Panc1 (cell line): ENCODE results near the gene CCNJL.

Experiments used
- POLR2AphosphoS5 ChIP-seq: IDR thresholded peaks from 2 replicates; pipeline ENCODE4 v1.6.1; 2012; ENCODE audit warnings: mild to moderate bottlenecking, low read depth, low read length, moderate library complexity
- SIN3A ChIP-seq: IDR thresholded peaks from 2 replicates; pipeline ENCODE4 v1.6.1; 2012; ENCODE audit warnings: low read depth, mild to moderate bottlenecking, low read length, moderate library complexity, borderline replicate concordance; ENCODE audit not compliant: insufficient read depth
- TCF7L2 ChIP-seq: IDR thresholded peaks from 2 replicates; pipeline ENCODE4 v1.6.1; 2011; ENCODE audit warnings: mild to moderate bottlenecking, low read depth, low read length, inconsistent platforms
- TF ChIP-seq, protein P1 (sequence below), 2 experiments: IDR thresholded peaks; 2 replicates each; pipeline ENCODE4 v1.6.1; 2011 to 2012; ENCODE audit warnings: low read depth in 2 of 2, control low read depth in 1 of 2, low read length in 1 of 2, mild to moderate bottlenecking in 1 of 2, moderate library complexity in 1 of 2; ENCODE audit not compliant: insufficient read depth in 1 of 2
- TF ChIP-seq, protein P2 (sequence below): fragments of 450-650 bp; IDR thresholded peaks from 2 replicates; pipeline ENCODE4 v1.5.1; 2017; ENCODE audit warnings: mild to moderate bottlenecking

DNA sequence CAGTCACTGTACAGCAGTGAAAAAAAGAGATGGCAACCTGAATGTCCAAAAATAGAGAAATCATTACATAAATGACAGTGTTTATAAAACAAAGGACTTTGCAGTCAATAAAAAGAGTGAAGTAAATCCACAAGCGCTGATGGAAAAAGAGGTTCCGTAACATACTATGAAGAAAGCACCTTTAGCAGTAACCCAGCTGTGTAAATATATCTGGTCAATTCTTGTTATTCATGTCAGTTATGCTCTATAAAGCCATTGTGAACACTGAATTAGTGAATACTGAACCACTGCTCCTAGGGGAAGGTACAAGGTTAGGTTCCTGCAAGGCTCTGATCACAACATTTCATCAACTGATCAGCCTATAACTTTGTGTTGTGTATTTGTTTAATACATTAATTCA is 39.5 kb downstream of the CCNJL start:
- TF ChIP-seq, protein P1, sequence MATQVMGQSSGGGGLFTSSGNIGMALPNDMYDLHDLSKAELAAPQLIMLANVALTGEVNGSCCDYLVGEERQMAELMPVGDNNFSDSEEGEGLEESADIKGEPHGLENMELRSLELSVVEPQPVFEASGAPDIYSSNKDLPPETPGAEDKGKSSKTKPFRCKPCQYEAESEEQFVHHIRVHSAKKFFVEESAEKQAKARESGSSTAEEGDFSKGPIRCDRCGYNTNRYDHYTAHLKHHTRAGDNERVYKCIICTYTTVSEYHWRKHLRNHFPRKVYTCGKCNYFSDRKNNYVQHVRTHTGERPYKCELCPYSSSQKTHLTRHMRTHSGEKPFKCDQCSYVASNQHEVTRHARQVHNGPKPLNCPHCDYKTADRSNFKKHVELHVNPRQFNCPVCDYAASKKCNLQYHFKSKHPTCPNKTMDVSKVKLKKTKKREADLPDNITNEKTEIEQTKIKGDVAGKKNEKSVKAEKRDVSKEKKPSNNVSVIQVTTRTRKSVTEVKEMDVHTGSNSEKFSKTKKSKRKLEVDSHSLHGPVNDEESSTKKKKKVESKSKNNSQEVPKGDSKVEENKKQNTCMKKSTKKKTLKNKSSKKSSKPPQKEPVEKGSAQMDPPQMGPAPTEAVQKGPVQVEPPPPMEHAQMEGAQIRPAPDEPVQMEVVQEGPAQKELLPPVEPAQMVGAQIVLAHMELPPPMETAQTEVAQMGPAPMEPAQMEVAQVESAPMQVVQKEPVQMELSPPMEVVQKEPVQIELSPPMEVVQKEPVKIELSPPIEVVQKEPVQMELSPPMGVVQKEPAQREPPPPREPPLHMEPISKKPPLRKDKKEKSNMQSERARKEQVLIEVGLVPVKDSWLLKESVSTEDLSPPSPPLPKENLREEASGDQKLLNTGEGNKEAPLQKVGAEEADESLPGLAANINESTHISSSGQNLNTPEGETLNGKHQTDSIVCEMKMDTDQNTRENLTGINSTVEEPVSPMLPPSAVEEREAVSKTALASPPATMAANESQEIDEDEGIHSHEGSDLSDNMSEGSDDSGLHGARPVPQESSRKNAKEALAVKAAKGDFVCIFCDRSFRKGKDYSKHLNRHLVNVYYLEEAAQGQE (IDR thresholded peaks at IDR 0.05; ENCODE audit: insufficient read depth in 1 of 2, low read depth in 2 of 2, low read length in 1 of 2): no peak
- TF ChIP-seq, protein P2, sequence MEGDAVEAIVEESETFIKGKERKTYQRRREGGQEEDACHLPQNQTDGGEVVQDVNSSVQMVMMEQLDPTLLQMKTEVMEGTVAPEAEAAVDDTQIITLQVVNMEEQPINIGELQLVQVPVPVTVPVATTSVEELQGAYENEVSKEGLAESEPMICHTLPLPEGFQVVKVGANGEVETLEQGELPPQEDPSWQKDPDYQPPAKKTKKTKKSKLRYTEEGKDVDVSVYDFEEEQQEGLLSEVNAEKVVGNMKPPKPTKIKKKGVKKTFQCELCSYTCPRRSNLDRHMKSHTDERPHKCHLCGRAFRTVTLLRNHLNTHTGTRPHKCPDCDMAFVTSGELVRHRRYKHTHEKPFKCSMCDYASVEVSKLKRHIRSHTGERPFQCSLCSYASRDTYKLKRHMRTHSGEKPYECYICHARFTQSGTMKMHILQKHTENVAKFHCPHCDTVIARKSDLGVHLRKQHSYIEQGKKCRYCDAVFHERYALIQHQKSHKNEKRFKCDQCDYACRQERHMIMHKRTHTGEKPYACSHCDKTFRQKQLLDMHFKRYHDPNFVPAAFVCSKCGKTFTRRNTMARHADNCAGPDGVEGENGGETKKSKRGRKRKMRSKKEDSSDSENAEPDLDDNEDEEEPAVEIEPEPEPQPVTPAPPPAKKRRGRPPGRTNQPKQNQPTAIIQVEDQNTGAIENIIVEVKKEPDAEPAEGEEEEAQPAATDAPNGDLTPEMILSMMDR: no peak
- TF ChIP-seq POLR2AphosphoS5 (no peak), TCF7L2 (no peak), SIN3A (no peak)
